GM23338 (cell line): ENCODE results near the gene NOPCHAP1. TPM values are rescaled to one million over a fixed set of nuclear protein-coding genes. Genes with fewer than 3 reads are reported as not detected.

Experiments
- ATAC-seq: fragments of 200-7000 bp; cut with Tn5 transposase; 3 replicates; pipeline ENCODE4 v1.9.1; 2020
- DNase-seq: peaks from one replicate; pipeline ENCODE4 v3.0.0-alpha.2; 2015; ENCODE audit warnings: low spot score
- H2AFZ ChIP-seq: fragments of 200-600 bp; sonication (generic); 2 replicates; pipeline ENCODE4 v1.8.0; 2016; ENCODE audit warnings: antibody characterized with exemption, mild to moderate bottlenecking, moderate library complexity
- H3F3A ChIP-seq: fragments of 200-600 bp; sonication (generic); replicated peaks from 2 replicates; pipeline ENCODE4 v1.8.0; 2017; ENCODE audit warnings: antibody characterized with exemption, mixed run types, low read depth
- H3K27ac ChIP-seq: fragments of 200-600 bp; sonication (generic); 2 replicates; pipeline ENCODE4 v1.6.1; 2016; ENCODE audit warnings: low read depth
- H3K27me3 ChIP-seq: fragments of 200-600 bp; sonication (generic); 2 replicates; pipeline ENCODE4 v1.8.0; 2016; ENCODE audit warnings: mild to moderate bottlenecking, mixed run types, moderate library complexity; ENCODE audit not compliant: insufficient read depth
- H3K36me3 ChIP-seq: fragments of 200-600 bp; sonication (generic); 2 replicates; pipeline ENCODE4 v1.8.0; 2016; ENCODE audit warnings: mild to moderate bottlenecking; ENCODE audit not compliant: insufficient read depth
- H3K4me1 ChIP-seq: fragments of 200-600 bp; sonication (generic); 2 replicates; pipeline ENCODE4 v1.8.0; 2016; ENCODE audit warnings: mild to moderate bottlenecking, moderate library complexity; ENCODE audit not compliant: insufficient read depth
- H3K4me2 ChIP-seq: fragments of 200-600 bp; sonication (generic); 2 replicates; pipeline ENCODE4 v1.7.1; 2017; ENCODE audit warnings: mixed run types
- H3K4me3 ChIP-seq: fragments of 200-600 bp; sonication (generic); 2 replicates; pipeline ENCODE4 v1.6.1; 2016; ENCODE audit warnings: mixed run types
- H3K79me2 ChIP-seq: fragments of 200-600 bp; sonication (generic); replicated peaks from 2 replicates; pipeline ENCODE4 v1.8.0; 2017; ENCODE audit warnings: mild to moderate bottlenecking; ENCODE audit not compliant: insufficient read depth
- H3K9me2 ChIP-seq: fragments of 200-600 bp; sonication (generic); 2 replicates; pipeline ENCODE4 v1.8.0; 2017; ENCODE audit not compliant: insufficient read depth
- H4K20me1 ChIP-seq: fragments of 200-600 bp; sonication (generic); replicated peaks from 2 replicates; pipeline ENCODE4 v1.8.0; 2017; ENCODE audit warnings: mild to moderate bottlenecking; ENCODE audit not compliant: insufficient read depth
- H3K27ac Mint-ChIP-seq: 2 replicates; pipeline ENCODE4 v1.8.0; 2020; ENCODE audit warnings: inconsistent platforms, mild to moderate bottlenecking, moderate library complexity, mixed read lengths
- H3K27me3 Mint-ChIP-seq: 3 replicates; pipeline ENCODE4 v1.8.0; 2022; ENCODE audit warnings: low read depth, mild to moderate bottlenecking, moderate library complexity, mixed read lengths, inconsistent platforms; ENCODE audit not compliant: insufficient read depth, poor library complexity
- H3K36me3 Mint-ChIP-seq: 3 replicates; pipeline ENCODE4 v1.8.0; 2021; ENCODE audit warnings: low read depth, mild to moderate bottlenecking, inconsistent platforms, moderate library complexity, mixed read lengths
- H3K4me1 Mint-ChIP-seq: 3 replicates; pipeline ENCODE4 v1.8.0; 2020; ENCODE audit warnings: mild to moderate bottlenecking, inconsistent platforms, mixed read lengths
- H3K4me3 Mint-ChIP-seq: 3 replicates; pipeline ENCODE4 v1.8.0; 2021; ENCODE audit warnings: moderate library complexity, mild to moderate bottlenecking, inconsistent platforms, mixed read lengths
- H3K9me3 Mint-ChIP-seq: 3 replicates; pipeline ENCODE4 v1.8.0; 2020; ENCODE audit warnings: moderate library complexity, mild to moderate bottlenecking, inconsistent platforms, mixed read lengths
- CREB1 ChIP-seq: fragments of 250-450 bp; sonication (Bioruptor Pico); IDR thresholded peaks from 2 replicates; pipeline ENCODE4 v1.5.0; 2020; ENCODE audit warnings: low read depth, mild to moderate bottlenecking, moderate library complexity
- CTCF ChIP-seq, 2 experiments: fragments of 200-600 bp in 1 of 2; sonication (generic) in 1 of 2; conservative IDR thresholded peaks; 2 replicates each; pipeline versions ENCODE4 v1.5.1 to v1.6.1; 2016 to 2017; ENCODE audit warnings: antibody characterized with exemption in 2 of 2, low read depth in 2 of 2, mild to moderate bottlenecking in 2 of 2, moderate library complexity in 1 of 2
- ETS1 ChIP-seq: IDR thresholded peaks from 2 replicates; pipeline ENCODE4 v1.6.1; 2016; ENCODE audit warnings: antibody characterized with exemption
- EZH2 ChIP-seq: fragments of 200-600 bp; sonication (generic); IDR thresholded peaks from one replicate; pipeline ENCODE4 v1.8.0; 2017; ENCODE audit warnings: antibody characterized with exemption, mild to moderate bottlenecking, low read depth; ENCODE audit not compliant: unreplicated experiment
- EZH2phosphoT487 ChIP-seq: fragments of 200-600 bp; sonication (generic); IDR thresholded peaks from one replicate; pipeline ENCODE4 v1.8.1; 2018; ENCODE audit warnings: antibody characterized with exemption; ENCODE audit not compliant: unreplicated experiment
- JUNB ChIP-seq: IDR thresholded peaks from one replicate; pipeline ENCODE4 v1.6.1; 2016; ENCODE audit warnings: antibody characterized with exemption; ENCODE audit not compliant: unreplicated experiment
- NANOG ChIP-seq: IDR thresholded peaks from 2 replicates; pipeline ENCODE4 v1.6.1; 2016; ENCODE audit warnings: antibody characterized with exemption, borderline replicate concordance
- POLR2AphosphoS5 ChIP-seq: IDR thresholded peaks from 2 replicates; pipeline ENCODE4 v1.6.1; 2016; ENCODE audit warnings: antibody characterized with exemption, low read depth
- REST ChIP-seq: IDR thresholded peaks from one replicate; pipeline ENCODE4 v1.6.1; 2018; ENCODE audit warnings: antibody characterized with exemption; ENCODE audit not compliant: unreplicated experiment
- STAT1 ChIP-seq: IDR thresholded peaks from one replicate; pipeline ENCODE4 v1.6.1; 2016; ENCODE audit warnings: antibody characterized with exemption; ENCODE audit not compliant: unreplicated experiment
- ZNF114 ChIP-seq: fragments of 250-450 bp; sonication (Bioruptor Pico); IDR thresholded peaks from 2 replicates; pipeline ENCODE4 v1.5.0; 2020; ENCODE audit warnings: mild to moderate bottlenecking, moderate library complexity
- ZNF331 ChIP-seq: fragments of 250-450 bp; sonication (Bioruptor Pico); IDR thresholded peaks from 2 replicates; pipeline ENCODE4 v1.5.0; 2020; ENCODE audit warnings: low read depth, mild to moderate bottlenecking, moderate library complexity
- ZNF462 ChIP-seq: fragments of 250-450 bp; sonication (Bioruptor Pico); IDR thresholded peaks from 2 replicates; pipeline ENCODE4 v1.5.0; 2020; ENCODE audit warnings: mild to moderate bottlenecking, moderate library complexity
- polyA plus RNA-seq: library from polyadenylated mRNA; unstranded; fragments of >200 nt; fragmentation: Nextera tagmentation; extraction: Ambion mirVana; gene quantifications from 2 replicates; pipeline ENCODE4 v1.2.1, GENCODE V29; 2016
- total RNA-seq: library from RNA; depleted of rRNA; stranded (reverse); fragments of >200 nt; shearing (Covaris generic); gene quantifications from 2 replicates; pipeline ENCODE4 v1.2.3, GENCODE V29; 2014

The NOPCHAP1 gene
- total and polyA plus RNA-seq, 2 experiments from 2014 or later: 14.7 to 221 TPM

- Histone ChIP-seq H3K36me3 (no peaks in the 10 kb centered on the region), H3K9me2 (no peaks in the 10 kb centered on the region), H3K4me1 (0 out of 2 replicates have a peak, but pooled peaks cover 9% of the 10 kb centered on the region), H3K4me2 (no peak overlapping the region), H2AFZ (no peak overlapping the region), H4K20me1 (peaks cover 10% of the 10 kb centered on the region), H3K79me2 (no peaks in the 10 kb centered on the region), H3F3A (0 out of 2 replicates have a peak, but pooled peaks cover 6% of the 10 kb centered on the region), H3K27ac (no peak overlapping the region), H3K27me3 (peaks cover 35% of the 10 kb centered on the region), H3K4me3 (no peak overlapping the region)
- H3K9me3 Mint-ChIP-seq: no peaks in the 10 kb centered on the region
- H3K36me3 Mint-ChIP-seq: no peaks in the 10 kb centered on the region
- no peak for DNase-seq
- H3K4me3 Mint-ChIP-seq: no peak overlapping the region; the same call in 2 of the 3 replicates
- TF ChIP-seq JUNB: no peak
- no peak for TF ChIP-seq NANOG
- no peak for TF ChIP-seq REST
- TF ChIP-seq ZNF462 (CRISPR knock-in tag): no peak
- TF ChIP-seq ZNF331: no peak
- TF ChIP-seq CREB1 (CRISPR knock-in tag): no peak
- TF ChIP-seq ZNF114 (CRISPR knock-in tag): no peak
- no peak for TF ChIP-seq EZH2
- no peak for TF ChIP-seq POLR2AphosphoS5
- no peak for TF ChIP-seq ETS1
- TF ChIP-seq STAT1: no peak
- no peak for TF ChIP-seq CTCF (conservative IDR thresholded peaks at IDR 0.05; ENCODE audit: low read depth in 2 of 2)
- no peak for TF ChIP-seq EZH2phosphoT487
- H3K4me1 Mint-ChIP-seq: peaks cover 16% of the 10 kb centered on the region; the same call in 2 of the 3 replicates
- peaks cover 19% of the 10 kb centered on the region for H3K27me3 Mint-ChIP-seq
- H3K27ac Mint-ChIP-seq: no peak overlapping the region
- no peak for ATAC-seq
These were observed 30.4 kb upstream of the NOPCHAP1 start for GRCh38 chr12:104955703-104956102.
